HFF-Myc (cell line): ENCODE results near the gene GMDS.

ENCODE experiments used
- DNase-seq: peaks from one replicate; pipeline ENCODE4 v3.0.0-alpha.2; 2011; ENCODE audit warnings: low read depth; ENCODE audit errors: extremely low read depth
- H3K4me3 ChIP-seq: replicated peaks from 2 replicates; pipeline ENCODE4 v1.5.1; 2011; ENCODE audit warnings: low read depth, mild to moderate bottlenecking, control low read depth, low read length
- TF ChIP-seq, protein P1 (sequence below): IDR thresholded peaks from 2 replicates; pipeline ENCODE4 v1.5.1; 2012; ENCODE audit warnings: mild to moderate bottlenecking, low read depth, low read length, control low read depth; ENCODE audit errors: missing control alignments

The GMDS gene

DNA sequence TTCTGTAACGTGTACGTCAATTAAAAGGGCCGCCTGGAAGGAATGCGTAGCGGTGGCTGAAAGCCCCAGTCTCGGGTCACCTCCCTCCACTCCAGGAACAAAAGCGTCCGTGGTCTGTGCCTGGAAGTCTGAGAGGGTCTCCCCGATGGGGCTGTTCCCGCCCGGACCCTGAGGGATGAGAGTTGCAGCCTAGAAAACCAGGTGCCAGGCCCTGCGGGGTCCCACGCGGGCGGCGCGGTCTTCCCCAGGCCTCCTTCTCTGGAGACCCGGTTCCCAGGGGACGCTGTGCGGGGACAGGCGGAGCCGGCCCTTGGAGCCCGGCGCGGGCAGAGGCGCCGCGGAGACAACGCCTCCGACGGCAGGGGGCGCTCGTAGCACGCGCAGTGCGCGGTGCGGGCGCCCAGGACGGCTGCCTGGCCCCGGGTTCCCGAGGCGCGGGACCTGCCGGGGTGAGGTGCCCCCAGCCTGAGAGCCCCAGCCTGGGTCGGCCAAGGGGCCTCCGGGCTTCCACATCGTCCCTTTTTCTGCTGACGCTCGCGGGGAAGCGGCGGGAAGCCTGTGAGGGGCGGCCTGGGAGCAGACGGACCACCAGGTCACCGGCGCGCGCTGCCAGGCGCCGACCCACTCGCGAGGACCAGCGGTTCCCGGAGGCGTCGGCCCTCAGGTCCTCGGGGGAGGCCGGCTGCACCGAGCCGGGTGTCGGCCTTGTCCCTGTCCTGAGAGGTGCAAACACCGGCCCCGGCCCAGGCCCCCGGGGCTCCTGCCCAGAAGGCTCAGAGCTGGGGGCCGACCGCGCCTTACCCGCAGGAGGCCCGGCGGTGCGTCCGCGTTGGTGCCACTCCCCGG lies 641.0 kb downstream of the GMDS start:
- peak overlapping the region; percentile 36 for H3K4me3 ChIP-seq
- TF ChIP-seq, protein P1, sequence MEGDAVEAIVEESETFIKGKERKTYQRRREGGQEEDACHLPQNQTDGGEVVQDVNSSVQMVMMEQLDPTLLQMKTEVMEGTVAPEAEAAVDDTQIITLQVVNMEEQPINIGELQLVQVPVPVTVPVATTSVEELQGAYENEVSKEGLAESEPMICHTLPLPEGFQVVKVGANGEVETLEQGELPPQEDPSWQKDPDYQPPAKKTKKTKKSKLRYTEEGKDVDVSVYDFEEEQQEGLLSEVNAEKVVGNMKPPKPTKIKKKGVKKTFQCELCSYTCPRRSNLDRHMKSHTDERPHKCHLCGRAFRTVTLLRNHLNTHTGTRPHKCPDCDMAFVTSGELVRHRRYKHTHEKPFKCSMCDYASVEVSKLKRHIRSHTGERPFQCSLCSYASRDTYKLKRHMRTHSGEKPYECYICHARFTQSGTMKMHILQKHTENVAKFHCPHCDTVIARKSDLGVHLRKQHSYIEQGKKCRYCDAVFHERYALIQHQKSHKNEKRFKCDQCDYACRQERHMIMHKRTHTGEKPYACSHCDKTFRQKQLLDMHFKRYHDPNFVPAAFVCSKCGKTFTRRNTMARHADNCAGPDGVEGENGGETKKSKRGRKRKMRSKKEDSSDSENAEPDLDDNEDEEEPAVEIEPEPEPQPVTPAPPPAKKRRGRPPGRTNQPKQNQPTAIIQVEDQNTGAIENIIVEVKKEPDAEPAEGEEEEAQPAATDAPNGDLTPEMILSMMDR, result peak; percentile 75
- DNase-seq, result no peak

DNA sequence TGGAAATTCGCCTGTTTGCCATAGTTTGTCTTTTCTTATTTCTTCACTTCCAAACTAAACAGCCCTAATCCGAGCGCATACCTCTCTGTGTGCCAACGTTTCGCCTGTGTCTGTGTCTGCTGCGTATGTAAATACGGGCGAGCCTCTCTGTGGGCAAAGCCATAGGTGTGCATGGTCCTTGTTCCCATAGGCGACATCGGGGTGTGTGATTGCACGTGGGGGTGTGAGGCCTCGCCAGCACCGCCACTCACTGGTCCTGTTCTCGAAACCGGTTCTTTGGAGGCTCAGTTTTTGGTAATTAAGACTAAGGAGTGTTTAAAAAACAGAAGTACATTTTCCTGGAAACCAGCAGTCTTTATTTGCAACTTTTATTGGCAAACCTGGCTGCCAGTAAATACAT lies 641.7 kb downstream of the GMDS start:
- TF ChIP-seq, protein P1, result no peak
- no peak for DNase-seq
- H3K4me3 ChIP-seq, result no peak overlapping the region; the same call in 1 of the 2 replicates

DNA sequence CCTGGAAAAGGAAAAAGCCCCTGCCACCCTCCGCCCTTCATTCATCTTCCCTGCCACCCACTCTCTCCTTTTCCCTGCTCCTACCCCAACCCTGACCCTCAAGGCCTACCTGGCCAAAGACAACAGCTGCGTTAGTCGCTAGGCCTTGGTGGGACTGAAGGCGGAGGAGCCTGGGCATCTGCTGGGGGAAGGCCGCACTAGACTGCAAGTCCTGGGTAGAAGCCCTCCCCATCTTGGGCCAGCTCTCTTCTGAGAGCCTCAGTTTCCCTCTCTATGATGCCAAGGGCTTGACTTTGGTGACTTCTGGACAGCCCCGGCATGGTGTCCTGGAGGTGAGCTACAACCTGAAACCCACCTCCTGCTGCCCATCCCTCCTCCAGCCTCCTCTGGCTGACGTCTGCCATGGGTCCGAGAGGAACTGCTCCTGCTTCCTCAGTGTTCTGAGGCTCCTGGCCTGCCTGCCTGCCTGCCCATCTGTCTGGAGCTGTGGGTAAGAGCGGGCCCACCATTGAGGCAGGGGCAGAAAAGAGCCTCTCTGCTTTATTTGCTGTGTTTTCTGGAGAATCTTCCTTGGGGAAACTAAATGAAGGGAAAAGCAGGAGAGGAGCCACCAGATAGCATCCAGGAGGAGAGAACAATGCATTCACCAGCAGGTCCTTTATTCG lies 643.2 kb downstream of the GMDS start:
- no peak for DNase-seq
- TF ChIP-seq, protein P1, result no peak
- H3K4me3 ChIP-seq, result no peak overlapping the region

DNA sequence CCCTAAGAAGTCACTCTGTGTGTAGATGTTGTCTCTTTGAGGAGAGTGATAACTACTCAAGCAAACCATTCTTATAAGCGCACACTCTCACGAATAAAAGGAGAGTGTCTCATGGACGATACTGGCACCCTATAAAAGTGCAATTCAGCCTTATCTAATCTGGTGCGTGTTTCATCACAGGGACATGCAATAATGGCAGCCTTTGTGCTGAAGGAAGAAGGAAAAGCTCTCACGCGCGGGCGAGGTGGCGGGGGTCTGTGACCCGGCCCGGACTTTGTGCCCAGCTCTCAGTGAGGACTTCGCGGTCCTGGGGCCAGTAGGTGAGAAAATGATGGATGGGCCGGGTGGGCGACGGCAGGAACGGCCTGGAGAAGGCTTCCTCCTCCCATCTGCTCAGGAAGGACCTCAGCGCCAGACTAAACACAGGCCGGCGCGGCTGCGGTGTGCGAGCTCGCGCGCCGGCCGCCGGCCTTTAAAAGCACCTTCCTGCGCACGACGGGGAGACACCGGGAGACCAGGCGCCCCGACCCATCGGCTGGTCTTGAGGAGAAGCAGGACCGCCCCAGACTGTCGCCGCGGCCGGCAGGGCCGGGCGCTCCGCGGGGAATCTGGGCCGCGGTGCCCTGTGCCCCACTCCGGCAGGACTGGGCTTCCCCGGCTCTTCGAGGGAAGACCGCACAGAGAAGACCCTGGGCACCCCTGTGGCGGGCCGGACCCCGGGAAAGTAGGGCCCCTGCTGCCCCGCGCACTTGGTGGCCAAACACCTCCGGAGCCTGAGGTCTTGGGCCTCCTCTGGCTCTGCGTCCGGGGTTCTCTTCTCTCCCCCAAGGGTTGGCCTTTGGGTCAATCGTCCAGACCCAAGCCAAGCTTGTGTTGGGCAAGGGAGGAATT lies 644.0 kb downstream of the GMDS start:
- H3K4me3 ChIP-seq, result no peak overlapping the region
- TF ChIP-seq, protein P1, result no peak
- DNase-seq, result no peak

DNA sequence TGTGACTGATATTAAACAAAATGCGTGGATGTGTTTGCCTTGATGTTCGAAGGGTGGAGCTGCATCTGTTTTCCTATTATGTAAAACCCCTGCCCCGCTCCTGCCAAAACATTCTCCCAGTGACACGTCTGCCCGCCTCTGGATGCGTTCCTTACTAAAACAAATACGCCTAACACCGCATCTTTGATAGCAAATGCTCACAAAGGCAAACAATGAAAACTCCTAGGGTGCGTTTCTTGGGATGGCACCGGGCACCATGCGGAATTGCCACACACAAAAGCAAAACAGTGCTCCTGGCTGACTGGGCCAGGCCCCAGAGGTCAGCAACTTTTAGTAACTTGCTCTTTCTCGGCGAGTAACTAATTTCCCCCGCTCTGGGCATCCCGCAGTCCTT lies 644.6 kb downstream of the GMDS start:
- TF ChIP-seq, protein P1, result no peak
- H3K4me3 ChIP-seq, result no peak overlapping the region
- DNase-seq, result no peak

DNA sequence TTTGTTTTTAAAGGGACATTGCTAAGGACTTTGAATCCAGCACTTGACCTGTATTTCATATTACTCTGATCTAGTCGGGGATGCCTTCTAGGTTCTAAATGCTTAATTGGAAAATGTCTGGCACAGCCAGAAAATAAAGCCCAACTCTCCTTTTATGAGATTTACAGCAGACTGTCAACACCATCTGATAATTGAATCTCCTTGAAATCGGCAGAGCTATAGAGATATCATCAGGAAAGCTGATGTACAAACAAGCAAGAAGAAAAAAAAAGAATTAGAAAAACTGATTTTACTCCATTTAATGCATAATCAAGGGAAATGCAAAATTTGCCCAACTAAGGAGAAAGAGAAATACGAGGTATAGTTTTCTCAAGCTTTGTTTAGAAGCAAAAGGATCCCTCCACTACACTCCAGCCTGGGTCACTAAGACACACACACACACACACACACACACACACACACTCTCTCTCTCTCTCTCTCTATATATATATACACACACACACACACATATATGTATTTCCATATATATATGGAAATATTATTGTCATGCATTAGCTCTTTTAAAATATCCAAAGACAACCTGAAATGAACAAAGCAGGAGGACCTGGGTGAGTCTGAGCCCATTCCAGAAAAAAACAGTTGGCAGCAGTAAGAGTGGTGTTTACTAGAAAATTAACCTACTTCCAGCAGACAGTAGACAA lies 645.2 kb downstream of the GMDS start:
- no peak overlapping the region for H3K4me3 ChIP-seq
- no peak for DNase-seq
- TF ChIP-seq, protein P1, result no peak
